ENCODE results near the gene ANKS4B.
A peak's percentile ranks its signal among the peaks of the same experiment; 100 is the strongest.
"Not testable (repeated sequence)": the region's sequence is repeated elsewhere in the genome, so short reads cannot be mapped to it uniquely, and the experiment has no call there.

Gene ANKS4B, protein sequence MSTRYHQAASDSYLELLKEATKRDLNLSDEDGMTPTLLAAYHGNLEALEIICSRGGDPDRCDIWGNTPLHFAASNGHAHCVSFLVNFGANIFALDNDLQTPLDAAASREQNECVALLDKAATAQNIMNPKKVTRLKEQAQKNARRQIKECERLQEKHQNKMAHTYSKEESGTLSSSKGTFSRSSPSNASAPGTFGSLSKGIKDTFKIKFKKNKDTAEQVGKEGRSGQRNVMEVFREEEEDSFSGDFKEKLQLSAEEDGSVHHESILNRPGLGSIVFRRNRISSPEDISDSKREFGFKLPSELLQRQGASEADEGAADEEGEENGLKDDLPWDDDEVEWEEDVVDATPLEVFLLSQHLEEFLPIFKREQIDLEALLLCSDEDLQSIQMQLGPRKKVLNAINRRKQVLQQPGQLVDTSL

DNA sequence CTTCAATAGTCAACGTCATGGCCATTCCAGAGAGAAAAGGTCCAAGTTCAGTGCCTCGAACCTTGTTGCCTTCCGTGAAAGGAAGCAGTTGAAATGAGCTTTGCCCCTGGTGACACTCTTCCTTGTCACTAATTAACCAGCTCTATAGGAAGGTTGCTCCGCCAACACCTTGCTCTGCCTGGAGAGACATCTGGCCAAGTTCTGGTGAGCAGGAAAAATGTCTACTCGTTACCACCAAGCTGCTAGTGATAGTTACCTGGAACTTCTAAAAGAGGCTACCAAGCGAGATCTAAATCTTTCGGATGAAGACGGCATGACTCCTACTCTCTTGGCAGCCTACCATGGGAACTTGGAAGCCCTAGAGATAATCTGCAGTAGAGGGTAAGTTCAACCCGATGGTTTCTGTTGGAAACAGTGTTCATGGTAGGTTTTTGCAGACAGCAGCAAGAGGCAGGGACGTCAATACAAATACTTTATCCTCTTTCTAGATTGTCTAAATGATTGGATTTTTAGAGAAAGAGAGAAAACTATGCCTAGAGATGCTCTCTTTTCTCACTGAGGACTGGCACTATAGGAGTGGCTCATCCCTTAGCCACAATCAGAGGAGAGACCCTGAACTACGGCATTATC is at the start of gene ANKS4B:
TSS of gene ANKS4B (plus strand) at position 179 of the 630 bp plus-strand sequence. CDS start at position 218, 39 bp downstream.
- DNase-seq = no peak

GRCh38 chr16:21183995-21184394 is 49.5 kb upstream of the ANKS4B start:
- no peak for DNase-seq

- DNase-seq = peak; percentile 41
These were observed 48.7 kb upstream of the ANKS4B start for GRCh38 chr16:21184834-21185233.

- DNase-seq = no peak
These were observed 47.7 kb upstream of the ANKS4B start for GRCh38 chr16:21185659-21186325.

- peak; percentile 63 for DNase-seq
These were observed 47.2 kb upstream of the ANKS4B start for GRCh38 chr16:21186326-21186691.

- DNase-seq = no peak
These were observed 44.2 kb upstream of the ANKS4B start for GRCh38 chr16:21189311-21189710.

DNA sequence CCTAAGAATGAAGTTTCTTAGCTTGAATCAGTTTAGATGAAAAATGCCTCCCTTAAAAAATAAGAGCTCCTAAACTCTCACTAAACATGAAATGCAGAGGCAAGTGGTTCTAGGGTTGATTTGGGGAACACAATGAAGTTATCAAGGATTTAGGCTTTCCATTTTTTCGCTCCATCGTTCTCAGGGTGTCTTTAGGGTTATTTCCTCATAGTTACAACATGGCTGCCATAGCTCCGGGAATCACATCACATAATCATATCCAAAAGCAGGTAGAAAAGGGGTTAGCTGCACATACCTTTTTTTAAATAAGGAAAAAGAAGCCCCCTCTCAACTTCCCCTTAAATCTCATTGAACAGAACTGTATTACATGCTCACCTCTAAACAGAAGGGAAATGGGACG is 43.5 kb upstream of the ANKS4B start:
- no peak for DNase-seq

GRCh38 chr16:21190599-21190998 is 42.9 kb upstream of the ANKS4B start:
- DNase-seq = no peak

GRCh38 chr16:21192991-21193390 is 40.5 kb upstream of the ANKS4B start:
- no peak for DNase-seq

DNA sequence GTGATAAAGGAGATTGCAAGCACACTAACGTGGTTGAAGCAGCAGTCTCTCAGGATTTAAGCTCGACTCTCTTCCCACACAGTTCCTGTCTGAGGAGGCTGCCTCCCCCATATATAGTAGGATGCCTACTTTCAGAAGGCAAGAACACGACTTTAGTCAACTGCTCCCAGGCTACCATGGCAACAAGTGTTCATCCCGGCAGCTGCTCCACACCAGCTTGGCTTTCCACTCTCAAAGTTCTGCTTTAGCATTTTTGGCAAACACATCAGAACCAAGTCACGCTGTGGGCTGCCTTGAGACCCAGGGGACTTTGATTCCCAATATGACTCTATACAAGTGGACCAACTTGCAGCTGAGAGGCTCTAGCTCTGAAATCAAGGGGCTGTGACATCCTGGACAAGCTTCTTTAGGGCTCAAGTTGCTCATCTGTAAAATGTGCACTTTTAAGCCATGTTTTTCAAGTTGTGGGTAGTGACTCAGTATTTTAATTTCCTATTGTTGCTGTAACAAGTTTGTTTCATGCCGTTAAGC is 38.7 kb upstream of the ANKS4B start:
- DNase-seq = no peak

DNA sequence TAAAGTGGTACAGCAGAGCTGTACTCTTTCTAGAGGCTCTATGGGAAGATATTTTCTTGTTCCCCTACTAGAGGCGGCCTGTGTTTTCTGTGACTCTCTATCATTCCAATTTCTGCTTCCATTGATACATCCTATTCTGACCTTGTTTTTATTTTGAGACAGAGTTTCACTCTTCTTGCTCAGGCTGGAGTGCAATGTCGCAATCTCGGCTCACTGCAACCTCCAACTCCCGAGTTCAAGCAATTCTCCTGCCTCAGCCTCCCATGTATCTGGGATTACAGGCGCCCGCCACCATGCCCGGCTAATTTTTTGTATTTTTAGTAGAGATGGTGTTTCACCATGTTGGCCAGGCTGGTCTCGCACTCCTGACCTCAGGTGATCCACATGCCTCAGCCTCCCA is 38.2 kb upstream of the ANKS4B start:
- not testable (repeated sequence) for DNase-seq

DNA sequence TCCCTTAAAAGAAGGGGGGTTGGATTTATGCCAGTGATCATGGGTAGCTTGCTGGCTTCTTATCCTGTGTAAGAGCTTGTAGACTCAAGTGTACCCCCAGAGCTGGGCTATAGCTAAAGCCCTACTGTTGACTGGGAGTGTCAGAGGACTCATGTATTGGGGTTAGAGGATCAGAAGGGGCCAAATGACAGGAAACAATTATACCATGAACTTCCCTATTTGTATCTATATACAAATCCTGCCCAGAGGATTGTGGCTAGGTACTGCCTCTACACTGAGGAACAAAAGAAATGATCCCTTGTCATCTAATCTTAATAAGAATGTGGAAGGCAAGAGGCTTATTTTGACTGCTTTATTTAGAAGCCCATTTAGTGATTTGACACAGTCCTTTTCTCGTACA is 36.4 kb upstream of the ANKS4B start:
- peak; percentile 70 for DNase-seq

GRCh38 chr16:21197621-21198020 is 35.9 kb upstream of the ANKS4B start:
- DNase-seq = no peak

GRCh38 chr16:21199607-21200218 is 33.8 kb upstream of the ANKS4B start:
- DNase-seq = no peak

- DNase-seq = no peak
These were observed 30.2 kb upstream of the ANKS4B start for GRCh38 chr16:21203155-21203797.

DNA sequence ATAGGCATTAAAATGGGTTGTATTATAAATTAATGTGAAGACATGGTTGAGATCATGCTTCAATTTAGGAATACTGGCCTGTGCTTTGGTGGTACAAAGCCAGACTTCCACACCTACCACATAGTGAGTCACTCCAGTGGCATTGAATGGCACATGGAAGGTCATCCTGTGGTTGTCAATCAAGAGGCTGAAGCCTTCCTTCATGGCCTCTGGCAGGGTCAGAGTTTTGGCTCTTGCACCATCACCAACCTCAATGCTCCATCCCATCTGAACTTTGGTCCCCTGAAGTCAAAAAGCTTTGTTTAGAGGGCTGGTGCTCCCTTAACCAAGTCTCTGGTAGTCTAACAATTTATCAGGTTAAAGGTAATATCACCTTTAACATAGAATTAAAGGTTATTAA is 28.2 kb upstream of the ANKS4B start:
- DNase-seq = no peak

DNA sequence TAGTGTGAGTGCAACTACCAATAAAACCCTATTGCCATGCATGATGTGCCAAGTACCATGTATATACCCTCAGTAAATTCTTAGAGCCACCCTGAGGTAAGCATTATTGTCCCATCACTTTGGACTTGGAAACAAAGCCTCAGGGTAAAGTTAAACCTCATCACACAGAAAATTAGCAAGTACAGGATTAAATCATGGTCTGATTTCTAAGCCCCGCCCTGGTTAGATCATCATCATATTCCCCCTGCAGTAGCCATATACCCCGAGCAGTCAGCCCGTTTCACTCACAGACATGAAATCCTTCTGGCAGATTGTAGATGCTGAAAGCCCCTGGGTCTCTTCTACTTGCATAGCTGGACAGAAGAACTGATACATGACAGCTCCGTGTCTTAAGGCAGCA is 26.9 kb upstream of the ANKS4B start:
- DNase-seq = no peak

DNA sequence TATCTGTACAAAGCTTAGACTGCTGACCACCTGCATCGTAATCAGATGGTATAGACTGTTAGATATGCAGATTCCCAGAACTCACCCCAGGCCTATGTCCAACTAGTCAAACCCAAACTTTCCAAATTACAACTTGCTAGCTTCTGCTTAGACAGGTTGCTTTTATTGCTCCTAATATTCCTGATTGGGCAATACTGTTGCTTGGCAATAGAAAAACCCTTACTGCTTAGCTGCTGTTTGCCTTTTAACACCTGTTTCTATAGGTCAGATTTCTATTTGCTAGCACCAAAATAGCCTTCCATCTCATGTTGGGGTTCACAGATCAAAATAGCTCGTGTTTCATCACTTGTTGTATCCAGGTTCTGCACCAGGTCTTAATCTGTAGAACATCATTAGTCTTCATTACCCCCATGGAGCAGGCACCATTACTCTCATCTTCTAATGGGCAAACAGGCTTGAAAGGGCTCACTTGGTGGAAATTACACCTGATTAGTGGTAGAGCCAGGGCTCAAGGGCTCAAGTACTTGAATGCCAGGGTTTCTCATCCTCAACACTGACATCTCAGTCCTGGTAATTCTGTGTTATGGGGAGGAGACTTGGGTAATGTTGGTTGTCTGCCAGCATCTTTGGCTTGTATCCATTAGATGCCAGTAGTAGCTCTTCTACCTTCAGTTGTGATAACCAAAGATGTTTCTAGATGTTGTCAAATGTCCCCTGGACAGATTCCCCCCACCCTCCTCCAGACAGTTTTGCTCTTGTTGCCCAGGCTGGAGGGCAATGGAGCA is 24.9 kb upstream of the ANKS4B start:
- no peak for DNase-seq

GRCh38 chr16:21211486-21211885 is 22.0 kb upstream of the ANKS4B start, which contains the start of gene ZP2:
Gene ZP2 (minus strand): TSS chr16:21211574. CDS start chr16:21211547, 27 bp downstream.
- no peak for DNase-seq

- no peak for DNase-seq
These were observed 19.4 kb upstream of the ANKS4B start for GRCh38 chr16:21214086-21214485.

DNA sequence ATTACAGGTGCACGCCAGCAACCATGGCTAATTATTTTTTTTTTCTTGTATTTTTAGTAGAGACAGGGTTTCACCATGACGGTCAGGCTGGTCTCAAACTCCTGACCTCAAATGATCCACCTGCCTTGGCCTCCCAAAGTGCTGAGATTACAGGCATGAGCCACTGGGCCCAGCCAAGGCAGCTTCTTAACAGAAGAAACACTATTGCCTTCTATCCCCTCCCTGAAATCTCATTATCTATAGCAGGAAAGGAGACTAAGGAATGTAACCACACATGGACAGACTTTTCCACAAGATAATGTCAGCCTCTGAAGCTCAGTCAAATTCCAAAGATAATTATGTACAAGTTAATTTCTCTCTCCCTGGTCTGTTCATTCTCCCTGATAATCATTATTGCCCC is 16.4 kb upstream of the ANKS4B start:
- DNase-seq = no peak

DNA sequence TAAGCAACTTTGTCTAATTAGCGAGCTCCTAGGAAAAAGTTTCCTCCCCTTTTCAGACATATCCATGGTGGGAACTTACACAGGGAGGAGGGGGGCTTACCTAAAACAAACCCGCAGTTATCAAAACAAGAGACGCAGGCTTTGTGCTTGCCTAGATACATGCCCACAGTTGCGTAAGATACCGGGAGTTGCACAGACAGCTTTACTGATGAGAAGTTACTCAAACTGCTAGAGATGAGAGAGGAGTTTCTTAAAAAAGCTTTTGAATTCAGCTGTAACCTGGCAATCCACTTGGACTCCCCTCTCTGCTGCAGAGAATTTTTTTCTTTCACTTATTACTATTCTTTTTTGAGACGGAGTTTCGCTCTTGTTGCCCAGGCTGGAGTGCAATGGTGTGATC is 15.3 kb upstream of the ANKS4B start:
- DNase-seq = peak; percentile 12

All from MV-4-11 (cell line).